Activated naive CD4-positive, alpha-beta T cell treated with anti-CD3 and anti-CD28 coated beads, Interleukin-2, amount 50 U/mL, for 24 hours (primary cell): ENCODE data around the gene GAB2.
A peak's percentile ranks its signal among the peaks of the same experiment; 100 is the strongest.

Experiments used
- H3K27ac Mint-ChIP-seq: one replicate; pipeline ENCODE4 v1.8.0; 2021; ENCODE audit warnings: mild to moderate bottlenecking, mixed read lengths
- H3K27me3 Mint-ChIP-seq: one replicate; pipeline ENCODE4 v1.8.0; 2021; ENCODE audit warnings: mixed read lengths
- H3K36me3 Mint-ChIP-seq: one replicate; pipeline ENCODE4 v1.8.0; 2021; ENCODE audit warnings: mixed read lengths
- H3K4me1 Mint-ChIP-seq: one replicate; pipeline ENCODE4 v1.8.0; 2021; ENCODE audit warnings: mixed read lengths
- H3K4me3 Mint-ChIP-seq: one replicate; pipeline ENCODE4 v1.8.0; 2021; ENCODE audit warnings: mild to moderate bottlenecking, mixed read lengths
- H3K9me3 Mint-ChIP-seq: one replicate; pipeline ENCODE4 v1.8.0; 2021; ENCODE audit warnings: mixed read lengths

GAB2 gene

DNA sequence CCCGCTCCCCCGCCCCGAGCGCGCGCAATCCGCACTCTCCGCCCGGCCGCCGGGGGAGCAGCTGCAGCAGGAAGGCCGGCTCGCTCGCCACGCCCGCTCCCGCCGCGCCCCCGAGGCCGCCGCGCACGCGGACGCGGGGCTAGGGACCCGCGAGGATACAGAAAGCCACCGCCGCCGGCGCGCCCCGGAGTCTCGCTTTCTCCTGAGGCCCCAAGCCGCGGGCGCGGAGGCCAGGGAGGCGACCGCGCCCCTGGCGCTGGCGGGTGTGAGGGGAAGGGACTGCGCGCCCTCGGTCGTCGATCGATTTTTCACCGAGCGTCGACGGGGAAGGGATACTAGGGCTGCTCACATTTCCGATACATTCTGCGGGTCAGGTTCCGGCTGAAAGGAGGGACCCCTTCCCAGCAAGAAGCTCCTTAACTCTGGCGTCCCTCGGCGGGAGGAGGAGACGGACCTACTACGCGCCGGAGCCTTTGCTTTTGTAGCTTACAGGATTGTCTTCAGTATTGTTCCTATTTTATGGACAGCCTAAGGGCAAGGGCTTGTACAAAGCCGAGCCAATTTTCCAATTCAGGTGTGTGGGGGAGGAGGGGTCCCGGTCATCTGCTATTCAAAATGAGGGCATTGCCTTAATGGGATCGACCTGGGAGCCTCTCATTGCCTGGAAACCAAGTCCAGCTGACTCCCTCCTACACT lies 416 bp upstream of the GAB2 start:
- no peaks in the 10 kb centered on the region for H3K36me3 Mint-ChIP-seq
- peaks cover 17% of the 10 kb centered on the region for H3K27me3 Mint-ChIP-seq
- no peaks in the 10 kb centered on the region for H3K9me3 Mint-ChIP-seq
- H3K4me1 Mint-ChIP-seq: peaks cover 25% of the 10 kb centered on the region
- H3K27ac Mint-ChIP-seq: no peak overlapping the region
- peak overlapping the region; percentile 77 for H3K4me3 Mint-ChIP-seq

DNA sequence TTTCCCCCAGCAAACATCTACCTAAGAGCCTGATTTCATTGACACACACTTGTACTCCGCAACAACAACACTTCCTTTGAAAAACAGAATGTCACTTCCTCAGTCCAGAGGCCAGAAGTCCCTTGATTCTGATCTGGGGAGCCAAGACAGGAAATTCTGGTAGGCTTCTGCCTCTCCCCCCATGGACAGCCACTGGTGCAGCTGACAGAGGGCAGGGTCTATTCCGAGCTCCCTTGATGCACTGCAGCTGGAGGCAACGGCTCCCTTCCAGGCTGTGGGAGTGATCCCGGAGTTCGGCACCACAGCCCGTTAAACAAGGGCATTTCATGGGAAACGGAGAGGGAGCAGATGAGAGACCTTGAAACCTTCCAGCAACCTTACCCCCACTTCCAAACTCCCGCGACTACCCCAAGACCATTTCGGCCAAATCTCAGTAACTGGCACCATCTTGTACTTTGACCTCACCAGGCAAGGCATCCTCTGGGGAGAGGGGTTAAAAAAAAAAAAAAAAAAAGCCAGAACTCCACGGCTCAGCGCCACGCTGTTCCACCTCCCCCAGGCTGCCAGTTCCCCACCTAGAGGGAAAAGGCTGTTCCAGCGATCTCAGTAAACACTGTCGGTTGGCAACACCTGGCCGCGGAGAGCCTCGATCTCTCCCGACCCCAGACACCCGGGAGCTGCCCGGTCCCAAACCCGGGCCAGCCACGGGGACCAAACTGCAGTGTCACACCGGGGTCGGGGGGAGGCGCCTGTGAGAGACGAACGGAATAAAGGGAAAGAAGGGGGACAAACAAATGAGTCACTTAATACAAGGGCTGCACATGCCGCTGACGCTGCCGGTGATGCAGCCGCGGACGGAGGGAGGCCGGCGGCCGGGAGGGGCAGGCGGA lies 1.1 kb downstream of the GAB2 start:
- no peaks in the 10 kb centered on the region for H3K36me3 Mint-ChIP-seq
- H3K9me3 Mint-ChIP-seq: no peaks in the 10 kb centered on the region
- H3K4me1 Mint-ChIP-seq: peaks cover 25% of the 10 kb centered on the region
- H3K4me3 Mint-ChIP-seq: peak overlapping the region; percentile 95
- peak overlapping the region; percentile 91 for H3K27ac Mint-ChIP-seq
- H3K27me3 Mint-ChIP-seq: peaks cover 17% of the 10 kb centered on the region

GRCh38 chr11:78415338-78415737 lies 2.3 kb downstream of the GAB2 start:
- H3K9me3 Mint-ChIP-seq: no peaks in the 10 kb centered on the region
- H3K4me3 Mint-ChIP-seq: peak overlapping the region; percentile 63
- peak overlapping the region; percentile 32 for H3K27ac Mint-ChIP-seq
- H3K4me1 Mint-ChIP-seq: peaks cover 21% of the 10 kb centered on the region
- peaks cover 14% of the 10 kb centered on the region for H3K27me3 Mint-ChIP-seq
- no peaks in the 10 kb centered on the region for H3K36me3 Mint-ChIP-seq

DNA sequence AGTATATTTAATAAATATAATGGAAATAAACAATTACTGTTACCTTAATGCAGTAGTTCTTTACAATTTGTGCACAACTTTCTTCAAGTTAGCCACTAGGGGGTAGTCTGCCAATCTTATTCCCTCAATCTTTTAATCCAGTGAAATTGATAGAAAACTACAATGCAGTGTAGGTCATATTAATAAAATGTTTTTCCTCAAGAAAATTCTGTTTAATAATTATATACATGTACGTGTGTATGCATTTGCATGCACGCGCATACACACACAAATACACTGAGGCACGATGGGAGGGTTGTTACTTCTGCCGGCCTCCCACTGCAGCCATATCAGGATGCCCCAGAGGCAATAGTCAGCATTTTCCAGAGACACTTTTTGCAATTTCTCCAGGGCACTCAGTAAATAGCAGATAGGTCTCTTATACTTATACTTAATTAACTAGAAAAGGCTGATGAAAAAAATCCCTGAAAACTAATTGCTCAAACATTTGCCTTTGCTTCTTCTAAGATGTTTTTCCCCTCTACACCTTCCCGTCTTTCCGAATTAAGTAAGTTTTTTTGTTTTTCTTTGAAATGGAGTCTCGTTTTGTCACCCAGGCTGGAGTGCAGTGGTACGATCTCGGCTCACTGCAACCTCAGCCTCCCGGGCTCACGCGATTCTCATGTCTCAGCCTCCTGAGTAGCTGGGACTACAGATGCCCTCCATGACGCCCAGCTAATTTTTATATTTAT lies 3.1 kb downstream of the GAB2 start:
- Mint-ChIP-seq H3K36me3 (peaks cover 2% of the 10 kb centered on the region), H3K27ac (no peak overlapping the region), H3K4me1 (peaks cover 18% of the 10 kb centered on the region), H3K27me3 (peaks cover 11% of the 10 kb centered on the region), H3K9me3 (no peaks in the 10 kb centered on the region), H3K4me3 (no peak overlapping the region)

GRCh38 chr11:78408619-78409018 lies 9.0 kb downstream of the GAB2 start:
- H3K36me3 Mint-ChIP-seq: peaks cover 15% of the 10 kb centered on the region
- peaks cover 1% of the 10 kb centered on the region for H3K27me3 Mint-ChIP-seq
- peaks cover 4% of the 10 kb centered on the region for H3K9me3 Mint-ChIP-seq
- H3K4me1 Mint-ChIP-seq: no peaks in the 10 kb centered on the region
- H3K4me3 Mint-ChIP-seq: no peak overlapping the region
- H3K27ac Mint-ChIP-seq: no peak overlapping the region

GRCh38 chr11:78406568-78407196 lies 10.9 kb downstream of the GAB2 start:
- Mint-ChIP-seq H3K9me3 (peaks cover 4% of the 10 kb centered on the region), H3K4me3 (no peak overlapping the region)

GRCh38 chr11:78405805-78406204 lies 11.8 kb downstream of the GAB2 start:
- H3K4me1 Mint-ChIP-seq: no peaks in the 10 kb centered on the region
- peaks cover 1% of the 10 kb centered on the region for H3K27me3 Mint-ChIP-seq
- no peak overlapping the region for H3K4me3 Mint-ChIP-seq
- peaks cover 15% of the 10 kb centered on the region for H3K36me3 Mint-ChIP-seq
- H3K27ac Mint-ChIP-seq: no peak overlapping the region
- peaks cover 4% of the 10 kb centered on the region for H3K9me3 Mint-ChIP-seq

More at GRCh38 chr11:78406568-78407196, 10.9 kb downstream of the GAB2 start:
- Mint-ChIP-seq H3K36me3 (peaks cover 15% of the 10 kb centered on the region), H3K4me1 (no peaks in the 10 kb centered on the region), H3K27me3 (peaks cover 1% of the 10 kb centered on the region), H3K27ac (no peak overlapping the region)

DNA sequence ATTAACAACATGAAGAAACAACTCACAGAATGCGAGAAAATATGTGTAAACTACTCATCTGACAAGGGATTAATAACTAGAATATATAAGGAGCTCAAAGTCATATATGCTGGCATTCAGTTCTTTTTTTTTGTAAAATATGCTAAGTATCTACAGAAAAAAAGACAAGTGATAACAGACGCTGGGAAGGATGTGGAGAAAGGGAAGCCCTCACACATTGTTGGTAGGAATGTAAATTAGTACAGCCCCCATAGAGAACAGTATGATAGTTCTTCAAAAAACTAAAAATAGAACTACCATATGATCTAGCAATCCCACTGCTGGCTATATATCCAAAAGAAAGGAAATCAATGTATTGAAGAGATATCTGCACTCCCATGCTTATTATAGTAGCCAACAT lies 13.8 kb downstream of the GAB2 start:
- Mint-ChIP-seq H3K4me3 (no peak overlapping the region), H3K27ac (no peak overlapping the region), H3K27me3 (peaks cover 1% of the 10 kb centered on the region), H3K9me3 (peaks cover 4% of the 10 kb centered on the region), H3K4me1 (no peaks in the 10 kb centered on the region), H3K36me3 (peaks cover 11% of the 10 kb centered on the region)

DNA sequence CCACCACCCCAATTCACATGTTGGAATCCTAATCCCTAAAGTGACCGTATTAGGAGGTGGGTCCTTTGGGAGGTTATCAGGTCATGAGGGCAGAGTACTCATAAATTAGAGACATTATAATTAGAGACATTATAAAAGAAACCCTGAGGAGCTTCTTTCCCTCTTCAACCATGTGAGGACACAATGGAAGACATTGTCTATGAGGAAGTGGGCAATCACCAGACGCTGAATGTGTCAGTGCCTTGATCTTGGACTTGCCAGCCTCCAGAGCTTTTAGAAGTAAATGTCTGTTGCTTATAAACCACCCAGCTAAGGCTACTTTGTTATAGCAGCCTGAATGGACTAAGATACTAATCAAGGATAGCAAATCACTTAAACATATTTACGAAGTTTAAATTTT lies 14.8 kb downstream of the GAB2 start:
- Mint-ChIP-seq H3K4me1 (no peaks in the 10 kb centered on the region), H3K27ac (no peak overlapping the region), H3K4me3 (no peak overlapping the region), H3K9me3 (no peaks in the 10 kb centered on the region), H3K27me3 (peaks cover 1% of the 10 kb centered on the region), H3K36me3 (peaks cover 7% of the 10 kb centered on the region)

GRCh38 chr11:78400702-78401101 lies 16.9 kb downstream of the GAB2 start:
- H3K27ac Mint-ChIP-seq: no peak overlapping the region
- H3K4me3 Mint-ChIP-seq: no peak overlapping the region
- H3K27me3 Mint-ChIP-seq: no peaks in the 10 kb centered on the region
- no peaks in the 10 kb centered on the region for H3K36me3 Mint-ChIP-seq
- no peaks in the 10 kb centered on the region for H3K4me1 Mint-ChIP-seq
- no peaks in the 10 kb centered on the region for H3K9me3 Mint-ChIP-seq

DNA sequence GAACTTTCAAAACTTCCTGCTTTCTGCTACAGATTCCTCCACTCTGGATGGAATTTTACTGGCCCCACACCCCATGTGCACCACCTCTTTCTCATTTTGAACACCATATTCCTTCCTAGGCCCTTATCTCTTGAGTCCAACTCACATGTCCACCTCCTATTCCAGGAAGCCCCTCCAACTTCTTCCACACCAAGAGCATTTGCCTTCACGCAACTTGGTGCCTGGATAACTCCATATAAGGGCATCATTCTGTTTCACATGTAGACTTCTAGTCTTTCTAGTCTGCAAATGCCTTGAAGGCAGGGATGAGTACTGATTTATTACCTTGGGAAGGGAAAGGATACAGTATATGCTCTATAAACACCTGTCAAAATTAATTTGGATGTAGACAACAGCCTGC lies 17.5 kb downstream of the GAB2 start:
- Mint-ChIP-seq H3K36me3 (no peaks in the 10 kb centered on the region), H3K9me3 (no peaks in the 10 kb centered on the region), H3K27me3 (no peaks in the 10 kb centered on the region), H3K4me3 (no peak overlapping the region), H3K4me1 (no peaks in the 10 kb centered on the region), H3K27ac (peak overlapping the region; percentile 32)

- H3K4me3 Mint-ChIP-seq: no peak overlapping the region
- H3K9me3 Mint-ChIP-seq: no peaks in the 10 kb centered on the region
- H3K4me1 Mint-ChIP-seq: no peaks in the 10 kb centered on the region
- H3K27ac Mint-ChIP-seq: no peak overlapping the region
- H3K36me3 Mint-ChIP-seq: no peaks in the 10 kb centered on the region
- H3K27me3 Mint-ChIP-seq: no peaks in the 10 kb centered on the region
Measured at GRCh38 chr11:78399136-78399535, 18.5 kb downstream of the GAB2 start.

DNA sequence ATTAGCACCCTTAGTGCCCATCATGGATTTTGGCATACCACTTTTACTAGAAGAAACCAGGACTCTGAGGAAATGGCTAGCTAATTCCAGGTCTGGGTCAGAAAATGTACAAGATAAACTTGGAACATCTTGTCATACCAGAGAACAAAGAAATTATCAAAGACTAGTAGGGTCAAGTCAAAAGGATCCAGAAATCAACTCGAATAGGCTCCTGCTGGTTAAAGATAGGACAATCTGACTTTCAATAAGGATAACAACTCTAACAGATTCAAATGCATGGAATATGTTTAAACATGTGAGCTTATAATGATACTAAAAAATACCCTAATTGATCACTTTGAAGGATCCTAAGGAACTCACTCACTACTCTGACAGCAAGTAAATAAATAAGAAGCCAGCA lies 18.9 kb downstream of the GAB2 start:
- Mint-ChIP-seq H3K4me3 (no peak overlapping the region), H3K9me3 (no peaks in the 10 kb centered on the region), H3K36me3 (no peaks in the 10 kb centered on the region), H3K27ac (no peak overlapping the region), H3K4me1 (no peaks in the 10 kb centered on the region), H3K27me3 (no peaks in the 10 kb centered on the region)

DNA sequence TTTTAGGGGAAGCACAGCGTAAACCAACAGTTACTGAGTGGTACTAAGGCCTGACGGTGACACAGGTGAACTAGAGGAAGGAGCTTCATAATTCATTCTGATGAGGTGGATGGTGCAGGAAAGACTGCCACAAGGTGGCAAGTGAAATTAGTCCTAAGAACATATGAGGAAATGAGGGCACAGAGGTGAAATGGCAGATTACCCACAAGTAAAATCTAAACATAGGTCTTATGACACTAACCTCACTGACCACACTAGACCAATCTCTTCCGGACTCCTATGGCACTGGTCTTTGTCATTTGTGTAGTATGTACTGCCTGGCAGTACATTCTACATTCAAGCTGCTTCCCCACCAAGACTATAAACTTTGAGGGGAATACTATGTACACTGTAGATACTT lies 20.2 kb downstream of the GAB2 start:
- Mint-ChIP-seq H3K4me1 (no peaks in the 10 kb centered on the region), H3K9me3 (no peaks in the 10 kb centered on the region), H3K27ac (no peak overlapping the region), H3K27me3 (no peaks in the 10 kb centered on the region), H3K4me3 (no peak overlapping the region), H3K36me3 (no peaks in the 10 kb centered on the region)

DNA sequence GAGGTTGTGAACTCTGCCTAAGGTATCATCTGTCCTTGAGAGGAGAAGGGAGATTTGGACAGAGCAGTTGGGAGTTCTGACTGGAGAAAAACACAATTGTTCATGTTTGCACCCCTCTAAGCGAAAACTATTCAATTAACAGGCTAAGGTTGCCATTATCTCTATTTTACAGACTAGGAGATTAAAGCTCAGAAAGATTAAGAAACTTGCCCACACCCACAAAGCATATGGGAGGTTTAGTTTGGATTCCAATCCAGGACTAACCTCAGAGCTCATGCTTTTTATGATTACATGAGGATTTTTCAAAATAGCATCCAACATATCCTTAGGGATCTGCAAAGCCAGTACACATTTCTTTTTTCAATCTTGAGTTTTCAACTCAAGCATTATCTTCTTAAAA lies 22.0 kb downstream of the GAB2 start:
- H3K4me1 Mint-ChIP-seq: no peaks in the 10 kb centered on the region
- H3K27ac Mint-ChIP-seq: no peak overlapping the region
- no peaks in the 10 kb centered on the region for H3K9me3 Mint-ChIP-seq
- no peaks in the 10 kb centered on the region for H3K27me3 Mint-ChIP-seq
- no peaks in the 10 kb centered on the region for H3K36me3 Mint-ChIP-seq
- no peak overlapping the region for H3K4me3 Mint-ChIP-seq
